NCI-H146 (cell line): ENCODE measurements around the gene LCE1E.

ENCODE experiments used
- DNase-seq: peaks from one replicate; lab custom pipeline; 2025; lab: John Stamatoyannopoulos, UW

Gene LCE1E

DNA sequence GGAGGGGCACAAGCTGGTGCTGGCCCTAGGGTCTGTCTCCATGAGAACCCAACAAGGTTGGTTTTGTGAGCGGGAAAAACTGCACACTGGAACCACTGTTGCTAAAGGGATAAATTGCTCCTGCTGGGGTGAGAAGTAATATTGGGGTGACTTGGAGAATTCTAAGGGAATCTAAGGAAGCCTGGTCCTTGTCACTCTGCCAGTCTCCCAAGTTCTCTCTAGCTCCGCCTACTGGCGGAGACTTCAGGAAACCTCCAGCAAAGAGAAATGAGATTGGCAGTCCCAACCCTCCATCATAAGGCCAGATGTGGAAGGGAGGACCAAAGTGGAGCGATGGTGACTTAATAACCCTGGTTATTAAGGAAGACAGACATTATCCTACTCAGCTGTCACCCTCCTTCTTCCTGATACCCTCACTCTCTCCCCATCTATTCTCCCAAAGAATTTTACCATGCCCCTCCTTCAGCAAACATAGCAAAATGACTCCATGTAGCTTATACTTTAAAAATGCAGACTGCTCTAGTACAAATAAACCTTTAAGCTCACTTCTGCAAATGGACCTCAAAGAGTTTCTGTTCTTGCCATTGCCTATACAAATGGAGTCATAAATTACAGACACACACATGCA, 8.4 kb upstream of the LCE1E start:
- DNase-seq, result peak; percentile 21

DNA sequence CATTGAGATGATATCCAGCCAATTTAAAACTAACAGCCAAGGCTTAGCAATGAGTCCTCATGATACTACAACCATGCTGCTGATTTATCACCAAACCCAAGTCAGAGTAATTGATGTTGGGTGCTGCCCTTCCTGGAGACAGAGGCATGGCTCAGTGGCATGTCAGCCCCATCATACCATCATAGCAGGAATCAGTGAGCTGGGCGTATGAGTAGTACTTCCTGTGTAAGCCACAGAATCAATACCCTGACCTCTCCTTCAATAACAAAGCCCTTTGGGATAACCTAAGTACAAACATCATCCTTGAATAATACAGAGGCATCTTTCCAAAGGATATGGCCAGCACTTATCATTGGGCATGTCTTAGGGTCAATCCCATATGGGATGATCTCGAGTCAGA, 3.0 kb upstream of the LCE1E start:
- DNase-seq, result no peak

- DNase-seq, result no peak
These were observed 9.6 kb downstream of the LCE1E start for GRCh38 chr1:152795686-152796085.

DNA sequence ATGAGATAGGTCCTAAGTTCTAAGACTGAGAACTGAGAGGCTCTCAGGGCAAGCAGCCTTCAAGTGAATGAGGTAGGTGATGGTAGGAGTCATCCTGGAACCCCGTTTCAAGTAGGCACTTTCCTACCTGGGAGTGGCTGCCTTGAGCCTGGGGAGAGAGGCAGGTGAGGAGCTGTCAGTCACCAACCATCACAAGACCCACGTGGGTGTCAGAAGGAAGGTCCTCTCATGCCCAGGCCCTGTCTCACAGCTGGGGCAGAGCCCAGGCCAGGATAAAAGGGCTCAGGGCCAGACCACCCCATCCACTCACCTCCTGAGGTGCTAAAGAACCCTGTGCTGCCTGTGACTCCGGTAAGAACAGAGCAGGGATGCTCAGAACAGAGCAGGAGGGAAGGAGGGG, 10.4 kb downstream of the LCE1E start, which contains the start of gene LCE1D:
TSS of gene LCE1D (plus strand) at position 301 of the 400 bp plus-strand sequence. CDS start 1,074 bp downstream, outside the sequence.
- DNase-seq, result no peak

- DNase-seq, result no peak
These were observed 15.3 kb downstream of the LCE1E start for GRCh38 chr1:152801333-152801732.

DNA sequence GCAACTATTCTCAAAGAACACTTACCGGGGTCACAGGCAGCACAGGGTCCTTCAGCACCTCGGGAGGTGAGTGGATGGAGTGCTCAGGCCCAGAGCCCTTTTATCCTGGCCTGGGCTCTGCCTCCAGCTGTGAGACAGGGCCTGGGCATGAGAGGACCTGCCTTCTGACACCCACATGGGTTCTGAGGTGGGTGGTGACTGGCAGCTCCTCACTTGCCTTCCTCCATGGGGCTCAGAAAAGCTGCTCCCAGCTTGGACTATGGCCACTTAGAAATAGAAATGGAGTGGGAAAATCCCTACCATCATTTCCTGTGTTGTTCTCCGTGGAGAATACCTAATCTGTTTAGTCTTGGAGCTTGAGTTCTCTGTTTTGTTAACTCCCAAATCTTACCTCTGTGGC, 20.5 kb downstream of the LCE1E start, which contains the start of gene LCE1C:
TSS of gene LCE1C (minus strand) at position 76 of the 400 bp plus-strand sequence. CDS start 1,173 bp downstream, outside the sequence.
- no peak for DNase-seq

DNA sequence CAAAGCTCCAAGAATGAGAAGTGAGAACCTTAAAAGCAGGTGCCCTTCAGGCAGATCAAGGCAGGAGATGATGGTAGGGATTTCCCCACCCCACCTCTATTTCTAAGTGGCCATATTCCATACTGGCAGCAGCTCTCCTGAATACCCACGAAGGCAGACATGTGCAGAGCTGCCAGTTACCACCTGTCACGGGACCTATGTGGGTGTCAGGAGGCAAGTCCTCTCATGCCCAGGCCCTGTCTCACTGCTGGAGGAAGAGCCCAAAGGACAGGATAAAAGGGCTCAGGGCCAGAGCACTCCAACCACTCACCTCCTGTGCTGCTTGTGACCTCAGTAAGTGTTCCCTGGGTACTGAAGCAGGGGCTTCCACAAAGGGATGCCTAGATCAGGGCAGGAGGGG, 25.0 kb downstream of the LCE1E start:
- DNase-seq, result no peak

DNA sequence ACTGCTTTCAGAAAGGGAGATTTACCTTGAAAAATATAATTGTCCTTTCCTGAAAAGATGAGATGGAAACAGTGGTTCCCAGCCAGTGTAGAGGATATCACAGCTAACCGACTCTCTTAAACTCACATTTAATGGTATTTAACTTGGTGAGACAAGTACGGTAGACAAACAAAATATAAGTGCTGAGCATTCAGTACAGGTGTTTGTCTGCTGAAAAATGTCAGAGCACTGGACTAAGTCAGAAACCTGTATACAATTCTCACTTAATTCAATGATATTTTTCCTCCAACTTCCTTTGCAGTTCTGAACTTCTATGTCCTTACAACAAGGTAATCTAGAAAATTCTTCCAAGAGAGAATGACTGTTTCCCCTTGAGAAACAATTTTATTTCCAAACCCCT, 25.6 kb downstream of the LCE1E start, which contains the start of gene LCE1B:
TSS of gene LCE1B (plus strand) at position 301 of the 400 bp plus-strand sequence. CDS start 476 bp downstream, outside the sequence.
- no peak for DNase-seq

DNA sequence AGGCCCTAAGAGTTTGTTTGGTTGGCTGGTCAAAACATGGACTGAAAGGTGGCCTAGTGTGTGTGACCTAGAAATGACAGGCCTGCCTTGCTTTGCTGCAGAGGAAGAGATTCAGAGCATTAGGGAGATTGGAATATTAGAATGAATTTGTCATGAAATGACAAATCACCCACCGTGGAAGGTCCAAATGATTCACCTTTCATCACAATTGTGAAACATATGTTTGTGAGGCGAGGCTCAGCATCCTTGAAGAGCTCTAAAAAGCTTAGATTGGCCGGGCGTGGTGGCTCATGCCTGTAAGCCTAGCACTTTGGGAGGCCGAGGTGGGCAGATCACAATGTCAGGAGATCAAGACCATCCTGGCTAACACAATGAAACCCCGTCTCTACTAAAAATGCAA, 31.3 kb downstream of the LCE1E start:
- DNase-seq, result no peak

DNA sequence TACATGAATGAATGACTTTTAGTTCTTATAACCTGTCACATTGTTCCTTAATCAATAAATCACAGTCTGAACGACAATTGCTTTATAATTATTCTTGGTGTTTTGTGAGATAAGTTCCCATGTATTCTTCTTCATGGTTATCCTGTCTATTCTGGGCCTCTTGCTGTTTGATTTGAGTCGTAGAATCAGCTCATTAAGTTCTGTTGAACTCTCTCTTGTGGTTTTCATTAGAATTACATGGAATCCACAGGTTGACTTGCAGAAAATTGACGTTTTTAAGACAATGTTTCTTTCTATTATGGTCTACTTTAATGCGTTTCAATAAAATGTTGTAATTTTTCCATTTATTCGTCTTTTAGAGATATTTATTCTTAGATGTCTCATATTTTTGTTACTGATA, 37.2 kb downstream of the LCE1E start:
- DNase-seq, result no peak

DNA sequence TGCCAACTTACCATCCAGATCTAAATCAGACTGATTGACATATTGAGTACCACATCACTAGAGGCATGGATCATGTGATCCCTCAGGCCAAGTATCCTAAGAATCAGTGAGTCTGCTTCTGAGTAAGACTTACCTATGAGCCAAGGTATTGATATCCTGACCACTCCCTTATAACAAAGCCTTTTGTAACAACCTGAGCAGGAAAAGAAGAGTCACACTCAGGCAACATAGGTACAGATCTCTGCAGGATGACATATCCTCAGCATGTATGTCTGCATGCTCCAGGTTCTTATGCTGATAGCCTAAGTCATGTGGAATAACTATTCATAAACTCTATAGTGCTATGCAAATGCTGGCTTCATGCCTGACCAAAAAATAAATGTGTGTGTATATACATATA, 38.9 kb downstream of the LCE1E start:
- no peak for DNase-seq

DNA sequence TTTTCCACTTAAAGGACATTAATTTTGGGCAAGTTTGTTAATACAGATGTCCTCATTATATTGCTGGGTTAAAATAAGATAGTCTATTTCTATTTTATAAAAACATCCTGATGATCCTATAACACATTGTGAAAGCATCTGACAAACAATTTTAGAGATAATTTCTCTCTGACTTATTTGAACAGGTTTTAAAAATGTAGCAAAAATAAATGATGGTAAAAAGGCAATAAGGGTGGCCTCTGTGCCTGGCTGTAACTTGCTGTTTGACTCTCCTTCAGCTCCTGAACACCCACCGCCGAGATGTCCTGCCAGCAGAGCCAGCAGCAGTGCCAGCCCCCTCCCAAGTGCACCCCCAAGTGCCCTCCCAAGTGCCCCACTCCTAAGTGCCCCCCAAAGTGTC, 41.1 kb downstream of the LCE1E start, which contains the start of gene LCE1A:
TSS of gene LCE1A (plus strand) at position 301 of the 400 bp plus-strand sequence. CDS start at position 301, 0 bp downstream.
- no peak for DNase-seq

- DNase-seq, result no peak
These were observed 50.8 kb downstream of the LCE1E start for GRCh38 chr1:152836870-152837269.
